ENCODE data around the gene ADAMTSL1. TPM values are rescaled to one million over a fixed set of nuclear protein-coding genes. Genes with fewer than 3 reads are reported as not detected.

ADAMTSL1 gene
- total RNA-seq, 1 experiment from 2014 or later: 74.5 TPM

DNA sequence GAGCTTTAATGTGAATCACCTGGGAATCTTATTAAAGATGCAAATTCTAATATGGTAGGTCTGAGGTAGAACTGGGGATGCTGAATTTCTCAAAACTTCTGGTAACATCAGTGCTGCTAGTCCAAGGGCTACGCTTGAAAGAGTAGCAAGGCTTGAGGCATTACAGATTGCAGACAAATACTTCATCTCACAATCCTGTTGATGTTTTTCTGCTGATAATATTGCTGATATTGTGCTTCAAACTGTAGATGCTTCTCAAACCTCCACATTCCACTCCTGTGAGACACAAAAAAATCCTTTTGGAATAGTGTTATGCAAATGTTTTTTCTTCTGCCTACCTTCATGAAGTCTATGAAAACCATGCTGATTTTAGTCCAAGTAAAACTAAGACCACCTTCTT lies 419.5 kb downstream of the ADAMTSL1 start:
- DNase-seq (ENCODE audit: low read depth): no peak

DNA sequence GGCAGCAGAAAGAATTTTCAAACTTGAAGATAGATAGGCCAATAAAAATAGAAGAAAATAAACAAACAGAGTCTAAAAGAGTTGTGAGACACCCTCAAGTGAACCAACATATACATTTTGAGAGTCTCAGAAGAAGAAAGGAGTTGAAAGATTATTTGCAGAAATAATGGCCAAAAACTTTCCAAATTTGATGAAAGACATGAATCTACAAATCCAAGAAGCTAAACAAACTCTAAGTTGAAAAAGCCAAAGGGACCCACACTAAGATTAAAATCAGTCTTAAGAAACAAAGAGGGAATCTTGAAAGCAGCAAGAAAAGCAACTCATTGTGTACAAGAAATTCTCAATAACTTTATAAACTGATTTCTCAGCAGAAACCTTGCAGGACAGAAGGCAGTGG lies 422.1 kb downstream of the ADAMTSL1 start:
- no peak for DNase-seq (ENCODE audit: low read depth)

DNA sequence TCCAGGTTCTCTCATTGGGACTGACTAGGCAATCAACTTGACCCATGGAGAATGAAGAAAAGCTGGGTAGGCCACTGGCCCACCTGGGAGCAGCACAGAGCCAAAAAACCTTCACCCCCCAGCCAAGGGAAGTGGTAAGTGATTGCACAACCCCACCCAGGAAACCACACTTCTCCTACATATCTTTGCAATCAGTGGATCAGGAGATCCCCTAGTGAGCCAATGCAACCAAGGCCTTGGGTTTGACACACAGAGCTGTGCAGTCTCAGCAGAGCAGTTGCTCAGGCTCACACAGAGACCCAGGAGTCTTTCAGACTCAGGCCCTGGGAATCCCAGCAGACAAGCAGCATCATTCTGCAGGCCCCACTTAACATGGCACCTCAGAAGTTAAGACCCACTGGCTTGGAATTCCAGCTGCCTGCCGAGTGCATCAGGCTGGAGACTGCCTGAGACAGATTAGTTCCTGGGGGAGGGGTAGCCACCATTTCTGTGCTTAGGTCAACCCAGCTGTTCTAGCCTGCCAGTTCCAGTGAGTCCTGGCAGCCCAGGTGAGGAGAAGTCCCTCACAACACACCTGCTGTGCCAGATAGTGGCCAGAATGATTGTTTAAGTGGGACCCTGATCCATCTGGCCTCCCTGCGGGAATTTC lies 422.7 kb downstream of the ADAMTSL1 start:
- no peak for DNase-seq (ENCODE audit: low read depth)

DNA sequence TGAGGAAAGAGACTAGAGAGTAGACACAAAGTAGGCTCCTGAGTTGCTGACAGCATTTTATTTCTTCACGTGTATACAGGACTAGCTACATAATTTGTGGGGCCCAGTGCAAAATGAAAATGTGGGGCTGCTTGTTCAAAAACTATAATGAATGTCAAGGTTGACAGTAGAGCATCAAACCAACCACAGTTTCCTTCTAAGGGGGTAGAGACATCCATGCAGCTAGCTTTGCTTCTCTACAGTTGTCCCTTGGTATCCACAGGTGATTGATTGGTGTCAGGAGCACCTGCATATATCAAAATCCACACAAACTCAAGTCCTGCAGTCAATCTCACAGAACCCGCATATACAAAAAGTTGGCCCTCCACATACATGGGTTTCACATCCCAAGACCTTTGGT lies 429.5 kb downstream of the ADAMTSL1 start:
- DNase-seq (ENCODE audit: low read depth): no peak

DNA sequence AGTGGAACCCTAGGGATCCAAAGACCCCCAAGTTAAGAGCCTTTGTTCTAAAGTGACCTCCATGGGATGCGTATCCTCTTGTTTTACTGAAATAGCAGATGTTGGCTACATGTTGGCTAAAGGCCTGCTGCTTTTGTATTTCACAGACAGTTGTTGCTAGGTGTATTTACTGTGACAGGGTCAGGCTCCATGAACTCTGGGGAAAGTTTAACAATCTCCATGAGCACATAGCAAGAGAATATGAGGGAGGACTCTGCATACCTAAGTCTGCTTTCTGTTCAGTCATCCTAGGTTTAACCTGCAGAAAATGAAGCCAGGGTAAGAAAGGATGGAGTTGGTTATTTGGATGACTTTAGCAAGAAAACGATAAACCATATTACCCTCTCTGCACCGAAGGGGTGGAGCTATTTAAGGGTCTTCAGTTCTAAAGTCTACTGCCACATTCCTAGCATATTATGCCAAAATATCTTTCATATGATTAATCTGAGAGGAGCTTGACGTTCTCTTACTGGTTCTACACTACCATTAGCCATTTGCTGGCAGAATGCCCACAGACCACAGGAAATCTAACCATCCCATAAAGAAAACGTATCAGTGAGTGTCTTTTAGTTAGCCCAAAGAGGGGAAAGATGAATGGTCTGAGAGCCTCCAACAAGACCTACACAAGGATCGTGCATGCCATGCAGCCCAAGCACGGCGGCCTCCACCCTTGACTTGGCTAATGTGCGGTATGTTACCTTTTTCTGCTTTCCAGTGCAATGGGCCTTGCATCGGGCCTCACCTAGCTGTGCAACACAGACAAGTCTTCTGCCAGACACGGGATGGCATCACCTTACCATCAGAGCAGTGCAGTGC lies 431.3 kb downstream of the ADAMTSL1 start:
- peak; percentile 87 for DNase-seq (ENCODE audit: low read depth)

DNA sequence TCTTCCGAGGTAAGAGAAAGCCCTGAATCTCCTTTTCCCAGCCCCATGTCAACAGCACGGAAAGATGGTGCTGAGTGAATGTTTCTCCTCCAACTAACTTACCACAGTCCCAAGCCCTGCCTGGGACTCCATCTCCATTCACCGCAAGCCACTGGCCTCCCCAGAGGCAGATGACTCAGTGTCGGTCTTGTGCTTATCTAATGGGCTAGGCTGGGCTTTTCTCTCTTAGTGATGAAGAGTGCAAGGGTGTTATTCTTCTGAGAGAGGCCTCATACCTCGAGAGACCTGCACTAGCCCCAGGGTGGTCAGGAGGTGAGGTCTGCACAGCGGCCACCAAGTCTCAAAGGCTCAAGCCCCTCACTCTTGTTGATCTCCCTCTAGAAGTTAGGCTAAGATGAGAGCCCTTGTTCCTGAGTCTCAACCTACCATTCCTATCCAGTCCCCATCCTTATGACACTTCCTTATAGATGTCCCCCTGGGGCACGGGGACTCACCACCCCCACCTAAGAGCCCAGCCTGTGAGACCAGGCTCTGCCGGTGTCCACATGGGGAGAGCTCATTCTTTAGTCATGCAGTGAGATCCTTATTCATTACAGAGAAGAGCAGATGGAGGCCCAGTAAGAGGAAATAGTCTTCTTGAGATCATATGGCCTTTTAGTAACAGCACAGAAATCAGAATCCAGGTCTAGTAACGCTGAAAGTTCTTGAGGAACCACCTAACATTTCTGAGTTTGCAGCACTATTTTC lies 432.1 kb downstream of the ADAMTSL1 start:
- peak; percentile 54 for DNase-seq (ENCODE audit: low read depth)

DNA sequence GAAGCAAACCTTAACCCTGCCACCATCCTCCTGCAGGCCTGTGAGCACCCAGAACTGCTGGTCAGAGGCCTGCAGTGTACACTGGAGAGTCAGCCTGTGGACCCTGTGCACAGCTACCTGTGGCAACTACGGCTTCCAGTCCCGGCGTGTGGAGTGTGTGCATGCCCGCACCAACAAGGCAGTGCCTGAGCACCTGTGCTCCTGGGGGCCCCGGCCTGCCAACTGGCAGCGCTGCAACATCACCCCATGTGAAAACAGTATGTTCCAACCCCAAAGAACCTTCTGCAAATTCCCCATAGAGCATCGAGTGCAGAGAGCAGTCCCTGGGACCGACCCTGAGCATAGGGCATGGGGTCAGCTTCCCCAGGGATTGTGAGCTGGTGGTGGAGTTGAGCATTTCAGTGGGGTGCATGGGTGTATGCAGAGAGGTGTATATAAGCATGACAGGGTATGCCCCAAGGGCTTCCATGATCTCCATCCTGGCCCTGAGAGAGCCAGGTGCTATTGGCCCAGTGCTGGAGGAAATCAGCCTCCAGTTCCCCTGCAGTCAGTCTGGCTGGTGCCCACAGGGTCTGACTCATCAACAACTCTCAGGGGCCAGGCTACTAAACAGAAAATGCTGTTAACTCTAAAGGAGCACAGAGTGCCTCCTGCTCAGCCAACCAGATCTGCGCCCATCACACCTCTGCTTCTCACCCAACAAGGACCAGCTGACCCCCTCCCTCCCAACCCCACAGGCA lies 432.9 kb downstream of the ADAMTSL1 start:
- DNase-seq (ENCODE audit: low read depth): peak; percentile 73

DNA sequence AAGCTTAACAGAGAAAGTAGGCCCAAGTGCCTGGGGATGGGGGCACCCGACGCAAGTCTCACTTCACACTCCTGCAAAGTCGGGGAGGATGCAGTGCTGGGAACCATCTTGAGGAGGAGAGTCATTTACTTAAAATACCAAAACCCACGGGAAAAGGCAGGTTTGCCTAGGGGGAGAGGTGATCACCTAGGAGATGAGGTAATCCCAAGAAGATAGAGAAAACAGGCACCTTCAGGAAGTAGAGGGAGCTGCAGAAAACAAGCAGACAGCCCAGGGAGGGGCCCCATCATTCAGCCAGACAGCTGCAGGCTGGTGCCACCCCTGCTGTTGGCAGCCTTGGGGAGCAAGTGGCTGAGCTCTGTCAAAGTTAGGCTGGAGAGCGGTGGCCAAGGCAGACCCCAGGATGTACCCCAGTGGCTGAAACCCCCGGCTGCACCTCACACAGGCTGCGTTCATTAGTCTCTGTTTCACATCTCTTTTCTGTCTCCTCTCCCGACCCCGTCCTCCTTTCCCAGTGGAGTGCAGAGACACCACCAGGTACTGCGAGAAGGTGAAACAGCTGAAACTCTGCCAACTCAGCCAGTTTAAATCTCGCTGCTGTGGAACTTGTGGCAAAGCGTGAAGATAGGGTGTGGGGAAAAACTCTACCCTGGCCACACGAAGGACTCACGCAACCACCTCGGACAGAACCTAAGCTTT lies 434.1 kb downstream of the ADAMTSL1 start:
- no peak for DNase-seq (ENCODE audit: low read depth)

DNA sequence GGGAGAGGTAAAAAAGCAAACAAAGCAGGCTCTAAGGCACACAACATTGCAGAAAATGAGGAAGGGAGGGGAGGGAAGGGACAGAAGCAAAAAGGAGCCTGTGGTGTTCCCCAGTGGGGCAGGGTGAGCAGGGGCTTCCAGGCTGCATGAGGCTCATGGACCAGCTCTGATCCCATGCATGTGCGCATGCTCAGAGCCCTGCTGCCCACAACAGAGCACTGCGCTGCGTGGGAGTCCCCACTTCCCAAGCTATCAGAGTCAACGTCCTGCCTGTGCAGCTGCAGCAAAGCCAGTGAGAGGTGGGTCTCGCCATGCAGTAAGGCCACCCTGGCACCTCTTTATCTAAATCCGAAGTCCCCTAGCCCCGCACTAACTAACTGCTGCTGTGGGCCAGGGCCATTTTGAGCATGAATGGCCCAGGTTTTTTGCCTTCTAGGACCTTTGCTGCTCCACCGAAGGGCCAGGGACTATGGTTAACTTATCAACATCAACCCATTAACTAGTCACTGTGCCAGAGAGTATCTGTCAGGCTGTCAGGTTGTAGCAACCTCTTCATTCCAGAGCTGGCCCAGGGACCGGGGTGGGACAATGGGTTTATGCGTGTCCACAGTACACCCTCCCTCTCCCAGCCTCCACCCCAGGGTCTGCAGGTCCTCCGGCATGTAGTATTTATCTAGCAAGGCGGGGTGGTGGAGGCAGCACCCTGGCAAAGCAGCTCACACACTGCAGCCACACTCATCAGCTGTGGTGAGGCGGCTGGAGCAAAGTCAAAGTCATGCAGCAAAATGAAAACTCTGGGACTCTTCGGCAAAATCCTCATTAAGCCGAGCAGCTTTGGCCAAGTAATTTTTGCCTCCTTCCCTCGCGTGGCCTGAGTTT lies 435.4 kb downstream of the ADAMTSL1 start:
- DNase-seq (ENCODE audit: low read depth): no peak

DNA sequence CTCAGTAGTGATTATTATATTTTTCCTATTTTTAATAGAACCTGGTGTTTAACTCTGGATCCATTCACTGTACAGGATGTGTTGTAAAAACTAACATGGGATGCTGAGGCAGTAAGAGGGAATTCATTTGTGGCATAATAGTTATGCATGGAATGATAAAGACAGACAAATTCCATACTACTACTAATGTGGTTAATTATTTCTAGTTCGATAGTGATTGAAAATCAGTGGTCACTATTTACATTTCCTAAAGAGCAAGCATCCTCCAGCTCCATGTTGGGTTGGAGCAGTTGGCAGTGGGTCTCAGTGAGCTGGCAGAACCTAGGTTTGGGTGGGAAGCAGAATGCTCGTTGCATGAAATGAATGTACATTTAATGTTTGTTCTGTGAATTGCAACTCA lies 436.5 kb downstream of the ADAMTSL1 start:
- no peak for DNase-seq (ENCODE audit: low read depth)

DNA sequence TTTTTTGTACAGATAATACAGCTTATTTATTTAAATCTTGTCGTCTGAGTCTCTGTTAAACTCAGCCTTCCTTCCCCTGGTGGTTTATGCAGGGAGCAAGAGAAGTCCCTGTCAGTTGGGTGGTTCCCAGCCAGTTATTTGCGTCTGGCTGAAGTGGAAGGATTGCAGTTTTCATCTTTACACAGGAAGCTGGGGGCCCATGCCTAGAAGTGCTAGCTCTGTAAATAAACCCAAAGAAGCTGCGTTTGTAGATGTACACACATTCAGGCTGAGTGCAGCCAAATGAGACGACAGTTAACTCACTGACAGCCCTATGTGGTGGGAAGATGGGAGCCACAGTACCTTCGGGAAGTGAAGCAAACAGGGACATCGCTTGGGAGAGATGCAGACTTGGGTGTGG lies 437.0 kb downstream of the ADAMTSL1 start:
- no peak for DNase-seq (ENCODE audit: low read depth)

DNA sequence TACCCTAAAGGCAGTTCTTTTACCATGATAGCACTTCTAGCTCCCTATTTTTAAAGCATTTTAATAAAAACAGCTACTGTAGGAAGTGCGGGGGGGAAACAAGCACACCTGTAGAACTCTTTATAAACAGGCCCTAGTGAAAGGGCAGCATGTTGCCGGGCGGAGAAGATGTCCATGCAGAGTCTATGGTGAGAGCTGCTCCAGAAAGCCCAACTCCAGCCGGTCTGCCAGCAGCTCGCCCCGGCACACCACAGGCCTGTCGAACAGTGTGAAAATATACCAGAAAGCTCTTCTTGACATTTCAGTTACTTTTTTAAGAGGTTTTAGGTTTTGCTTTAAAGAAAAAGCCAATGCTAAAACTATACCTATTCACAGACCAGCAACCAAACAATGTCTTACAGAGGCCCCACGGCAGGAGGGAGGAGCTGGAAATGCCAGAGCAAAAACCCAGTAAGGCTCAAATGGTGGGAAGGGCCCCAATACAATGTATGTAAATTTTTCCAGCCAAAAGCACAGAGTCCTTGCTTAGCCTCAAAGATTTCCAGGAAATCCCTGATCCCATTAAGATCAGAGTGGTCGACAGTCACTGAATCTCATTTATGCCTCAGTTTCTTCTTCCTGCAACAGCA lies 437.9 kb downstream of the ADAMTSL1 start:
- DNase-seq (ENCODE audit: low read depth): no peak

DNA sequence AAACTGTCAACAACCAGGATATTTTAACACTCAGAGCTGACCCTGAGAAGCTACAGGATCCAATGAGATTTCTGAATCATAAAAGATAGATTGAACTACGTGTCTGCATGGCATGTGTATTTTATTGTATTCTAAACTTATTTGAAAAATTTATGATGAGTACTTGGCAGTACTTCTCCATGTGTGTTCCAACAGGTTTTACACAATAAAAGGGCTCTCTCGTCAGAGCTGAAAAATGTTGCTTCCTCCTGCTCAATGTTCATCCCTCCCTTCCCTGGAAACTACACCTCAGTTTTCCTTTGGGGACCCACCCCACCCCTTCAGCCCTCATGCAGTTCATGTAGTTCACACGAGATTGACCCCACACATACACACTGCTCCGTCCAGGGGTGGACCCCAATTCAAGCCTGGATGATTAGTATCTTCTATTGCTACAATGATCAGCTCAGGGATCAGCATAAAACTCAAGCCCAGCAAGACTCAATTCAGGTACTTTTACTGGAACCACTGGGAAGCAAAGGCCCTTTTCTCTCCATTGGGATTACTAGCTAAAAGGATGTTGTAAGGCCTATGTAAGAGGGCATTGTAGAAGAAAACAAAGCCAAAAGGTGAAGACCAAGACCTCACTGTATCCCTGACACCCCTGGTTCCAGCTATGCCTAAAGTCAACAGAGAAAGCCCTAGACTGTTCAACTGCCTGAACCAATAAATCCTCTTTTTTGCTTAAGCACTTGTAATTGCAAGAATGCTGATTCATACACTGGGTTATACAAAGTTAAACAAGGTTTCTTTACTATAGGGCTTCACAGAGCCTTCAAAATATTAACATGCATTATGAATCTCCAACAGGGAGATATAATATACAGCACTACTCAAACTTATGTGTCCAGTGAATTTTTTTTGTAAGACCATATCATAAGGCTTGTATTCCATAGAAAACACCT lies 446.5 kb downstream of the ADAMTSL1 start:
- no peak for DNase-seq (ENCODE audit: low read depth)

DNA sequence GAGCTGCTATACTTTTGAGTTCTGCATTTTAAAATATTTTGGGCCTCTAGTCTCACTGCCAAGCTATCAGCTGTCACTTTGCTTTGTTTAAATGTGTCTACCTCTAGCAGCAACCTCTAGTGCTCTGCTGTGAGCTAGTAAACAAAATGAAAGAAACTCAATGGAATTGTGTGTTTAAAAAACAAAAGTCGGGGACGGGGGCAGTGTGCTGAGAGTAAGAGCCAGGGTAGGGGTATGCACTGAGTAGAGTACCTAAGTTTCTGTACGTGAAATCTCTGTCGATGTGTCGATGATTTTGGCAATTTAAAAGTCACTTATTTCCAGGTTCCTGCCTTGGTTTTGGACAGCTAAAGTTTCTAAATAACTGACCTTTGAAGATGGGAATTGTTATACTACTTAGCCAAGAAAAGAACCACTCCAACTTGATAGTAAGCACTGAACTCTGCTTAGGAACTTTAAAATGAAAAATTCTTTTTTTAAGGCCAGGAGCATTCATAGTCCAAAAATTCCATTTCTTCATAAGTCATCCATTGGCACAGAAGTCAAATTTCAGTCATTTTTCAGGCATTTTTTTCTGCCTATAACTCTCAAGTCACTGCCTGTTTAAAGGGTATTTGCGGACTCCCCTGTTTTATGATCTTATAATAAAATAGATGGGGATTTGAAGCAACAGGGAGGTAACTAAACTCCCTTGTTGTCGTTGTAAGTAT lies 447.6 kb downstream of the ADAMTSL1 start:
- DNase-seq (ENCODE audit: low read depth): no peak

DNA sequence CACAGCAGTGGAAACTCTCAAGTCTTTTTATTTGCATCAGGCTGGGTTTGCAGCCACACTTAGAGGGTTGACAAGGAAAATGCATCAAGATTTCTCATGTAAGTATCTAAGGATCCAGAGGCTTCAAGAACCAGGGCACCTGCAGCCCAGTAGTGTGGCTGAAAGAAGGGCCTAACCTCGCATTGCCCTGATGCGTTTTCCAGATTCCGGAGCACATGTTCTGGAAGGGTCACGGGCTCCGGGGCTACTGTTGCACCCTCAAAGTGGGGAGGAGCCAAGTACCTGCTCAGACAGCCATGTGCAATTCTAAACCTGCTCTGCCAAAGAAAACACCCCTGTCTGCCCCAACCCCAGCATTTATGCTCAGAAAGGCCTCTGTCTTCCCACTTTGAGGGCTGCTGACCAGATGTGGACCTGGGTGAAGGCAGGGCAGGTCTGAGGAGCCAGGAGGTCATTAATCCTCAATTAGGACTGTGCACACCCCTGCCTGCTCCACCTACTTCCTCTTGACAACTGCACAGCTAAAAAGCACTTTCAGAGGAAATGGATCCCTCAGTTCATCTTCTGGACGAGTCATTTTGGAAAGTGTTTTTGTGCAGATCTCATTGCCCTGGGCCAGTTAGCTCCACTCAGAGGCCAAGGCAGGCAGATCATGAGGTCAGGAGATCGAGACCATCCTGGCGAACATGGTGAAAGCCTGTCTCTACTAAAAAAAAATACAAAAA lies 448.4 kb downstream of the ADAMTSL1 start:
- no peak for DNase-seq (ENCODE audit: low read depth)

DNA sequence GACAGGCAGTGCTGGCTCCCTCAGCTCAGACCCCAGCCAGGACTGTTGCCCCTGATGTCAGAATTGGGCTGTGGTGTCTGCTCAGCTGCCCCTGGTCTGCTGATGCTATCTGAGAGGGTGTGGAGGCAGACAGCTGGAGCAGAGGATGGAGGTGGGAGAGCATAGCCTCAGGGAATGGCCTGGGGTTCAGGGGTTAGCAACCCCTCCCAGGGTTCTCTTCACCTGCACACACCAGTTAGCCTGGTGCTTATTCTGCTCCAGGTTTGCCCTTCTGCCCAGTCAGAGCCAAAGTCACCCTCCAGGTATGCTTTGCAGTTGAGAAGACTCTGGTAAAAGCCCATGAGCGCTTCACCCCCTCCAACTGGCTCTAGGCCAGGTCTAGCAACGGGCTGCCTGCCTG lies 449.2 kb downstream of the ADAMTSL1 start:
- DNase-seq (ENCODE audit: low read depth): no peak
